K562 (cell line): ENCODE measurements around the gene IFNK.

Source experiments
- BRF2 ChIP-seq: IDR thresholded peaks from 3 replicates; pipeline ENCODE4 v1.6.1; 2011; ENCODE audit warnings: borderline replicate concordance, mild to moderate bottlenecking; ENCODE audit not compliant: insufficient read length, insufficient read depth
- CBX5 ChIP-seq: IDR thresholded peaks from 2 replicates; pipeline ENCODE4 v1.6.1; 2014; ENCODE audit warnings: low read depth, borderline replicate concordance
- KLF1 ChIP-seq: fragments of 450-650 bp; IDR thresholded peaks from 2 replicates; pipeline ENCODE4 v1.6.1; 2016; ENCODE audit warnings: missing genetic modification characterization, missing compliant biosample characterization
- KLF13 ChIP-seq: fragments of 450-650 bp; IDR thresholded peaks from 2 replicates; pipeline ENCODE4 v1.6.1; 2016; ENCODE audit warnings: missing genetic modification characterization, low read depth, mild to moderate bottlenecking, missing compliant biosample characterization, moderate library complexity, borderline replicate concordance
- NR3C1 ChIP-seq: sonication (generic); formaldehyde crosslinking; IDR thresholded peaks from 2 replicates; pipeline ENCODE4 v1.8.1; 2022; ENCODE audit warnings: missing genetic modification reagents
- POLR2A ChIP-seq: fragments of 450-650 bp; conservative IDR thresholded peaks from 2 replicates; pipeline ENCODE4 v1.6.1; 2016
- RBFOX2 ChIP-seq: fragments of 200-400 bp; formaldehyde crosslinking; IDR thresholded peaks from 2 replicates; pipeline ENCODE4 v1.6.1; 2017; ENCODE audit warnings: low read depth, mild to moderate bottlenecking, low read length, moderate library complexity
- SP1 ChIP-seq: sonication (generic); formaldehyde crosslinking; IDR thresholded peaks from 2 replicates; pipeline ENCODE4 v1.8.1; 2022; ENCODE audit warnings: mild to moderate bottlenecking, missing genetic modification reagents
- TCF7L2 ChIP-seq: fragments of 150-350 bp; IDR thresholded peaks from 2 replicates; pipeline ENCODE4 v1.6.1; 2016; ENCODE audit warnings: low read depth, mild to moderate bottlenecking, low read length, moderate library complexity
- ZC3H11A ChIP-seq: IDR thresholded peaks from 2 replicates; pipeline ENCODE4 v1.6.1; 2012; ENCODE audit warnings: low read depth, low read length, improper control_type of control experiment
- ZSCAN29 ChIP-seq: fragments of 450-650 bp; IDR thresholded peaks from 2 replicates; pipeline ENCODE4 v1.6.1; 2017
- TF ChIP-seq, protein P1 (sequence below), 3 experiments: IDR thresholded peaks in 2 of 3; conservative IDR thresholded peaks in 1 of 3; 2 replicates each; pipeline ENCODE4 v1.5.1; 2011 to 2012; ENCODE audit warnings: low read length in 3 of 3, mild to moderate bottlenecking in 3 of 3, control low read depth in 2 of 3, improper control_type of control experiment in 1 of 3, inconsistent platforms in 1 of 3, low read depth in 1 of 3, mixed read lengths in 1 of 3, moderate library complexity in 1 of 3; ENCODE audit not compliant: insufficient read depth in 2 of 3
- TF ChIP-seq, protein P2 (sequence below): fragments of 450-650 bp; formaldehyde crosslinking; IDR thresholded peaks from 2 replicates; pipeline ENCODE4 v1.4.0; 2020; ENCODE audit warnings: mild to moderate bottlenecking, moderate library complexity

GRCh38 chr9:27482709-27483108 lies 41.4 kb upstream of the IFNK start:
- TF ChIP-seq ZC3H11A (no peak), BRF2 (no peak), POLR2A (no peak), CBX5 (no peak), TCF7L2 (no peak), NR3C1 (CRISPR knock-in tag) (no peak), KLF1 (tag) (no peak), KLF13 (tag) (no peak), RBFOX2 (no peak), SP1 (CRISPR knock-in tag) (no peak), ZSCAN29 (no peak)
- TF ChIP-seq, protein P1, sequence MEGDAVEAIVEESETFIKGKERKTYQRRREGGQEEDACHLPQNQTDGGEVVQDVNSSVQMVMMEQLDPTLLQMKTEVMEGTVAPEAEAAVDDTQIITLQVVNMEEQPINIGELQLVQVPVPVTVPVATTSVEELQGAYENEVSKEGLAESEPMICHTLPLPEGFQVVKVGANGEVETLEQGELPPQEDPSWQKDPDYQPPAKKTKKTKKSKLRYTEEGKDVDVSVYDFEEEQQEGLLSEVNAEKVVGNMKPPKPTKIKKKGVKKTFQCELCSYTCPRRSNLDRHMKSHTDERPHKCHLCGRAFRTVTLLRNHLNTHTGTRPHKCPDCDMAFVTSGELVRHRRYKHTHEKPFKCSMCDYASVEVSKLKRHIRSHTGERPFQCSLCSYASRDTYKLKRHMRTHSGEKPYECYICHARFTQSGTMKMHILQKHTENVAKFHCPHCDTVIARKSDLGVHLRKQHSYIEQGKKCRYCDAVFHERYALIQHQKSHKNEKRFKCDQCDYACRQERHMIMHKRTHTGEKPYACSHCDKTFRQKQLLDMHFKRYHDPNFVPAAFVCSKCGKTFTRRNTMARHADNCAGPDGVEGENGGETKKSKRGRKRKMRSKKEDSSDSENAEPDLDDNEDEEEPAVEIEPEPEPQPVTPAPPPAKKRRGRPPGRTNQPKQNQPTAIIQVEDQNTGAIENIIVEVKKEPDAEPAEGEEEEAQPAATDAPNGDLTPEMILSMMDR (IDR thresholded peaks at IDR 0.05 in 2 of 3, conservative IDR thresholded peaks at IDR 0.05 in 1 of 3; ENCODE audit: insufficient read depth in 2 of 3, low read depth in 1 of 3, low read length in 3 of 3), result no peak
- TF ChIP-seq, protein P2, sequence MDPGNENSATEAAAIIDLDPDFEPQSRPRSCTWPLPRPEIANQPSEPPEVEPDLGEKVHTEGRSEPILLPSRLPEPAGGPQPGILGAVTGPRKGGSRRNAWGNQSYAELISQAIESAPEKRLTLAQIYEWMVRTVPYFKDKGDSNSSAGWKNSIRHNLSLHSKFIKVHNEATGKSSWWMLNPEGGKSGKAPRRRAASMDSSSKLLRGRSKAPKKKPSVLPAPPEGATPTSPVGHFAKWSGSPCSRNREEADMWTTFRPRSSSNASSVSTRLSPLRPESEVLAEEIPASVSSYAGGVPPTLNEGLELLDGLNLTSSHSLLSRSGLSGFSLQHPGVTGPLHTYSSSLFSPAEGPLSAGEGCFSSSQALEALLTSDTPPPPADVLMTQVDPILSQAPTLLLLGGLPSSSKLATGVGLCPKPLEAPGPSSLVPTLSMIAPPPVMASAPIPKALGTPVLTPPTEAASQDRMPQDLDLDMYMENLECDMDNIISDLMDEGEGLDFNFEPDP (CRISPR knock-in tag), result no peak
